Spinal cord (tissue), 10 donors: Measurements from ENCODE around the gene FAM241B. TPM values are rescaled to one million over a fixed set of nuclear protein-coding genes. Genes with fewer than 3 reads are reported as not detected.

ENCODE experiments used
- DNase-seq, 6 donors: peaks; one replicate each; pipeline versions ENCODE4 v3.0.0 to v3.0.0-alpha.2; 2013 to 2015; ENCODE audit warnings: low spot score in 6 of 6, low read depth in 4 of 6
- H3K27ac ChIP-seq: one replicate; pipeline ENCODE4 v1.5.1; 2013; ENCODE audit warnings: low read depth, low read length, control low read depth
- H3K27me3 ChIP-seq: one replicate; pipeline ENCODE4 v1.6.1; 2013; ENCODE audit warnings: low read length; ENCODE audit not compliant: control insufficient read depth, insufficient read depth
- H3K36me3 ChIP-seq: one replicate; pipeline ENCODE4 v1.6.1; 2013; ENCODE audit warnings: low read length; ENCODE audit not compliant: control insufficient read depth, insufficient read depth
- H3K4me1 ChIP-seq: one replicate; pipeline ENCODE4 v1.6.1; 2013; ENCODE audit warnings: low read length; ENCODE audit not compliant: control insufficient read depth, insufficient read depth
- H3K4me3 ChIP-seq: one replicate; pipeline ENCODE4 v1.5.1; 2013; ENCODE audit warnings: low read depth, low read length, control low read depth
- H3K9me3 ChIP-seq: one replicate; pipeline ENCODE4 v1.6.1; 2013; ENCODE audit warnings: low read length; ENCODE audit not compliant: control insufficient read depth, insufficient read depth
- WGBS: methylation state at CpG from one replicate; pipeline ENCODE4 v1.1.5; 2013; ENCODE audit warnings: missing lambda C conversion rate; ENCODE audit not compliant: insufficient coverage; 5-methylcytosine and 5-hydroxymethylcytosine counted together
- polyA plus RNA-seq, 2 donors: library from polyadenylated mRNA; unstranded; fragments of 120-200 nt; gene quantifications; one replicate each; pipeline ENCODE4 v1.2.1, GENCODE V29; 2013; ENCODE audit not compliant: insufficient read length in 2 of 2
- total RNA-seq, 2 donors: library from RNA; depleted of rRNA in 1 of 2; stranded (reverse); fragments of 120-200 nt in 1 of 2; fragments of >200 nt in 1 of 2; gene quantifications; one replicate each; pipeline versions ENCODE4 v1.2.3 to v1.2.4, GENCODE V29; 2013 to 2014
- donor health status: healthy.

FAM241B gene
- total and polyA plus RNA-seq, 4 donors: 5.1 to 45.0 (median 24.9) TPM

DNA sequence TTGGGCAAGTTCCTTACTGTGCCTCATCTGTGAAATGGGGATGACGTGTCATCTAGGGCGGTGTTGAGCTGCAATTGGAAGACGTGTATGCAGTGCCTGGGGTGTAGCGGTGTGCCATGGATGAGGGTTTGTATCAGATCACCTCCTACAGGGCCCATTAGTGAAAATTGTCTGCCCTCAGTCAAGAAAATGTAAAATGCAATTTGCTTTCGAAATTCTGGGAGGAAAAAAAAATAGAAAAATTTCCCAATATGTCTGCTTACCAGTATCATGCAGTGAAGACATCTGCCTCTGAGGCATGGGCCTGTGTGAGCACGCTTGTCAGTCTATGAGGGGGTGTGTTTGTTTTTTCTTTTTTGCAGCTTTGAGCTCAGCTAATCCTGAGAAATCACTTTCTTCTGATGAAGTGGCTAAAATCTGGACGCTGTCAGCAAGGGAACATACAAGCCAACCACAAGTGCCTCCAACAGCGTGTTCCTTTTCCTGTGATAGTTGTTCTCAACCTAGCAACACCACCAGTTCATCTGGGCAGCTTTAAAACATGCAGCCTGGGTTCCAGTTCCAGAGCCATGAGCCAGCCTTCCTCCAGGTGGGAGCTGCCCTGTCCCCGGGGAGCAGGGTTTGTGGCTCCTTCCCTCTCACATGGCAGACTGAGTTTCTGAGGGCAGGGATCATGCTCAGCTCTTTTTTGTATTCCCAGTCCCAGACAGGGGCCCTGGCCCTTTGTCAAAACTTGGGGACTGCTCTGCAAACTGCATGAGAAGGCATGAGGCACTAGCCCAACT, 10.3 kb downstream of the FAM241B start:
- Histone ChIP-seq H3K9me3 (no peaks in the 10 kb centered on the region), H3K36me3 (peaks cover 11% of the 10 kb centered on the region), H3K27me3 (peaks cover 3% of the 10 kb centered on the region), H3K27ac (no peak overlapping the region), H3K4me3 (no peak overlapping the region), H3K4me1 (peaks cover 24% of the 10 kb centered on the region)
- WGBS: 74% methylated on average over 7 of the region's 9 CpGs
- no peak for DNase-seq

- 85% methylated on average over 8 of the region's 12 CpGs for WGBS
- peaks cover 2% of the 10 kb centered on the region for H3K36me3 ChIP-seq
- no peak for DNase-seq
- H3K27me3 ChIP-seq: peaks cover 3% of the 10 kb centered on the region
- no peak overlapping the region for H3K4me3 ChIP-seq
- H3K9me3 ChIP-seq: no peaks in the 10 kb centered on the region
- H3K4me1 ChIP-seq: peaks cover 34% of the 10 kb centered on the region
- H3K27ac ChIP-seq: no peak overlapping the region
Measured at GRCh38 chr10:69641261-69641980, 11.4 kb downstream of the FAM241B start.

- no peak overlapping the region for H3K4me3 ChIP-seq
- DNase-seq: no peak
- no peaks in the 10 kb centered on the region for H3K9me3 ChIP-seq
- H3K4me1 ChIP-seq: peaks cover 31% of the 10 kb centered on the region
- H3K27ac ChIP-seq: no peak overlapping the region
- H3K36me3 ChIP-seq: no peaks in the 10 kb centered on the region
- H3K27me3 ChIP-seq: peaks cover 3% of the 10 kb centered on the region
- WGBS: 92% methylated on average over 4 of the region's 5 CpGs
Measured at GRCh38 chr10:69642747-69643146, 12.7 kb downstream of the FAM241B start.

GRCh38 chr10:69643779-69644657, 14.0 kb downstream of the FAM241B start:
- Histone ChIP-seq H3K27ac (no peak overlapping the region), H3K4me1 (peaks cover 33% of the 10 kb centered on the region), H3K4me3 (no peak overlapping the region), H3K27me3 (peaks cover 3% of the 10 kb centered on the region), H3K9me3 (no peaks in the 10 kb centered on the region), H3K36me3 (no peaks in the 10 kb centered on the region)
- no peak for DNase-seq
- WGBS: 68% methylated on average over 16 of the region's 16 CpGs

DNA sequence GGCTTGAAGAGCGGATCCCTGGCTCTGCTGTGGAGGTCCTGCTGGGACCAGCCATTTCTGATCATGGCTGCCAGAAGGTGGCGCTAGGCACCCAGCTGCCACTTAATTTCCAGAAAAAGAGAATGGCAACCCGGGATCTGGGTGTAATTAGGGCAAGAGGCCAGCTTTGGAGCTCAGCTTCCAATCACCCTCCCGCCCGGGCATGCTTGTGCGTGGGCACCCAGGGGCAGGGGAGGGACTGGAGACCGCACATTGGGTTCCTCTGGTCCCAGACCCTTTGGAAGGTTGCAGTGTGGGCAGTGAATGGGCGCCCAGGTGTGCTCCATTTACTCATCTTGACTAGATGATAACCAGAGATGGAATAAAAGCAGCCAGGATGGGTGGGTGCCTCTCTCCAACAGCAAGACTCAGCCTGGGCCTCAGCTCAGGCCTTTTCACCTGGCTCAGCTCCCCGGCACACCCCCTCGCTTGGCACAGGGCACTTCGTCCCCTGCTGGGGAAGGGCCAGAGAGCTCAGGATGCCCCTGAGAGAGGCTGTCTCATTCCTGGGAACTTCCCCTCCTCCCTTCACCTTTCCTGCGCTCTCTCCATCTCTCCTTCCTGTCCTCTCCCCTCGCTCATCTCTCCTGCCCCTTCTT, 14.7 kb downstream of the FAM241B start:
- H3K36me3 ChIP-seq: no peaks in the 10 kb centered on the region
- peak; percentile 47 to 96 (median 74) for DNase-seq
- no peaks in the 10 kb centered on the region for H3K9me3 ChIP-seq
- peaks cover 36% of the 10 kb centered on the region for H3K4me1 ChIP-seq
- H3K4me3 ChIP-seq: no peak overlapping the region
- H3K27me3 ChIP-seq: peaks cover 3% of the 10 kb centered on the region
- H3K27ac ChIP-seq: no peak overlapping the region
- 36% methylated on average over 13 of the region's 13 CpGs for WGBS

DNA sequence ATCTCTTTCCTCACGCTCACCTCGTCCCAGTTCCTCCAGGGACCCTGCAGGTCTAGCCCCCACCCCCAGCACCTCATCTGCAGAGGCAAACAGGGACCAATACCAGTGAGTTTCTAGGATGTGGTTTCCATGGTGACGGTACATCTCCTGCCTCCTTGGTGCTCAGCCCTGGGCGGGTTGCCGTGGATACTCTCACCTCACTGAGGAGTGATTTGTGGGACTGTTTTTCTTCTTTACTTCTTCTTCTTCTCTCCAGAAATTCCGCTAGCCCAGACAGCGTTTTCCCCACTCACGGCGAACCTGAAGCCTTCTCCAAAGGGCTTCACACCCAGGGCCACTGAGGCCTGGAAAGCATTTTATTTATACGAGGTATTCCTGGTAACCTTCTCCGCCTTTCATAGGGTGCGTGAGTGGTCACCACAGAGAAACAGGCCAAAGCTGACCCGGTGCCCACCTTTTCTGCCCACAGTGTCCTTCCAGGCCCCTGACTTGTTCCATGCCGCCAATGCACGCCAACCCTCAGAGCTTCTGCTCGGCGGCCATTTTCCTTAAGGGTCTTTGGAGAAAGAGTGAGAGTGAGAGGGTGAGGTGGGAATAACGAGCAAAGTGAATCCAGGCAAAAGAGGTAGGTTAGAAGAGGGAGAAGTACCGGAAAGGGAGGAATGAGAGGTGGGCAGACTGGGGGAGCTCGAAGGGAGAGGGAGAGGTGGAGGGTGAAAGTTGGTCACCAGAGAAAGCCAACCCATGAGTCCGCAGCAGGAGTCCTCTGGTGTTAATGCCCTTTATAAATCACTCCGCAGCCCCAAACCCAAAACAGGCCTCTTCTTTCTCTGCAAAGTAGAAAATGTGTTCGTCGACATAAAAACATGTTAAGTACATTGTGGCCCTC, 15.5 kb downstream of the FAM241B start:
- Histone ChIP-seq H3K27ac (peak overlapping the region; percentile 7), H3K27me3 (peaks cover 3% of the 10 kb centered on the region), H3K36me3 (no peaks in the 10 kb centered on the region), H3K9me3 (no peaks in the 10 kb centered on the region), H3K4me3 (no peak overlapping the region), H3K4me1 (peaks cover 44% of the 10 kb centered on the region)
- WGBS: 52% methylated on average over 14 of the region's 24 CpGs
- DNase-seq: peak in 5 of 6 donors; percentile 35 to 97 (median 79)

- peaks cover 3% of the 10 kb centered on the region for H3K27me3 ChIP-seq
- peaks cover 50% of the 10 kb centered on the region for H3K4me1 ChIP-seq
- peak in 5 of 6 donors; percentile 15 to 93 (median 54) for DNase-seq
- H3K9me3 ChIP-seq: no peaks in the 10 kb centered on the region
- peak overlapping the region; percentile 7 for H3K27ac ChIP-seq
- H3K36me3 ChIP-seq: no peaks in the 10 kb centered on the region
- H3K4me3 ChIP-seq: no peak overlapping the region
- 0% methylated on average over 2 of the region's 11 CpGs for WGBS
Measured at GRCh38 chr10:69646185-69647060, 16.4 kb downstream of the FAM241B start.

- WGBS: no CpG with 5 or more reads among the region's 6 CpGs
- H3K36me3 ChIP-seq: no peaks in the 10 kb centered on the region
Measured at GRCh38 chr10:69647126-69647525, 17.1 kb downstream of the FAM241B start.

More at GRCh38 chr10:69647126-69647525, 17.1 kb downstream of the FAM241B start:
- H3K4me1 ChIP-seq: peaks cover 53% of the 10 kb centered on the region
- peaks cover 3% of the 10 kb centered on the region for H3K27me3 ChIP-seq
- no peaks in the 10 kb centered on the region for H3K9me3 ChIP-seq
- DNase-seq: peak in 1 of 6 donors; percentile 47
- no peak overlapping the region for H3K4me3 ChIP-seq
- no peak overlapping the region for H3K27ac ChIP-seq
